ENCODE results near the gene RAP2A. TPM values are rescaled to one million over a fixed set of nuclear protein-coding genes. Genes with fewer than 3 reads are reported as not detected.

Gene RAP2A
- total RNA-seq, 1 donor = 15.9 TPM

- no peak for DNase-seq (ENCODE audit: low read depth in 2 of 3, low spot score in 2 of 3)
These were observed 16.3 kb upstream of the RAP2A start for GRCh38 chr13:97417698-97418097.

DNA sequence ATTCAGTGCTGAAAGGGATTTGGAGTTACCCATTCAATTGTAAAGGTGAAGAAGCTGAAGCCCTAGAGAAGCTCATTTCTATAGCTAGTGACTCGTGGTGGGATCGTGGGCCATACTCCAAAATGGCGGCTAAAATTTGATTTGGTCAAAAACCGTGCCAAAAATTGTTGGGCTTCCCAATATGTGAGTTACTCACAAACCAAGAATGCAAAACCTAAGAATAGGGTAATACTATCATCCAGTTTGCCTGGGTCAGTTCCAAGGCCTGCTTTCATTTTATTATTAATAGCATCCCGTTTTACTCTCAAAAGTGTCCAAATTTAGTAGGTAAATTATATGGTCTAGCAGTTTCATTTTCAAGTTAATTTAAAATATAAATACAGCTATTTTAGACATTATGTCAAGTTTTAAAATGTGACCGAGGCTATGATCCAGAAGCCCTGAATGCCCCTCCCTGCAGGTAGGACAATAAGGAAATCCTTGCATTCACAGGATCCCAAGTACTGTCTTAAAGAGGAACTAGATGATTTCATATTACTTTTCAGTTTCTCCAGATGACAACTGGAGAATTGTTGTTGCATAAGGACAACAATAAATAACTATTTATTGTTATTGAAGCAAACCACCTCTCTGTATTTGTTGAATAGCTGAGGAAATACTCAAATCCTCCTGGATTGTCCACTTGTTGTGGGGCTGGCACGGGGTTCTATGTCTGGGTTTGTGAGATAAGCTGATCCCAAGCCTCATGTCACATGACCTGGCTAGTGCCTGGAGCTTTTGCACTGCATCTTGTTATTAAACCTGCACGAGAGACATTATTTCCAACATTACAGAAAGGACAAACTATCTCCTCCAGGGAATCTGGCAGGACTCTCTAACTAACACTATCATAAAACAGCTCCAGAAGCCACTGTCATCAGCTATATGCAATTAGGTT, 11.6 kb upstream of the RAP2A start:
- no peak for DNase-seq (ENCODE audit: low read depth in 2 of 3, low spot score in 2 of 3)

DNA sequence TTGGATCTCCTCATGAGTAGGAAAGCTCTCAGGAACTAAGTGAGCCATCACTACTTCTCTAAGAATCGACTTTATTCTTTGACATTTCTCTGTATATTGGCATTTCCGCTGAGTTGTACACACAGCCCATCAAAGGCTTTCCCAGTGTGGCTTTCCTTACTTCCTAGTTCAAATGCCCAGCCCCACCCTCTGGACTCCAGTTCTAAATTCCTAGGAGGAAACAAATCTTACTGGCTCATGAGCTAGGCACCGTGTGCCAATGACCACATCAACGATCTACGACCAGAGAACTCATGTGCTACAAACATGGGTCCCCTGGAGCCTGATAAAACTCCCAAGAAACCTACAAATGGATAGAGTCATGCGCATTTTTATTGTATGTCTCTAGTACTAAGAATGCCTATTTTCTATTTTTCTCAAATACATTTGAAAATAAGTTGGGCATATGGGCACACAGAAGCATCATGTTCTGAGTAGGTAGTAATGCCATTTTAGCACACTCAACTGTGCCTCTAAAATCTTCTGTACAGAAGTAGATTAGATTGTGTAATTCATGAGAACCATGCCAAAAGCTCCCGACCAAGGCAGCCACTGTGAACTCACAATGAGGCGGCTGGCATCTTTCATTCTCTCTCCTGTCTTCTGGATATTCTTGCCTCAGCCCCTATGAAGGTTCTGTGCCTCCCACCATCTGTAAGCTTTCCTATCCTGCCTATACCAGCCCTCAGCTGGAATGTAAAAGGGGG, 10.5 kb upstream of the RAP2A start:
- DNase-seq (ENCODE audit: low read depth in 2 of 3, low spot score in 2 of 3) = no peak

DNA sequence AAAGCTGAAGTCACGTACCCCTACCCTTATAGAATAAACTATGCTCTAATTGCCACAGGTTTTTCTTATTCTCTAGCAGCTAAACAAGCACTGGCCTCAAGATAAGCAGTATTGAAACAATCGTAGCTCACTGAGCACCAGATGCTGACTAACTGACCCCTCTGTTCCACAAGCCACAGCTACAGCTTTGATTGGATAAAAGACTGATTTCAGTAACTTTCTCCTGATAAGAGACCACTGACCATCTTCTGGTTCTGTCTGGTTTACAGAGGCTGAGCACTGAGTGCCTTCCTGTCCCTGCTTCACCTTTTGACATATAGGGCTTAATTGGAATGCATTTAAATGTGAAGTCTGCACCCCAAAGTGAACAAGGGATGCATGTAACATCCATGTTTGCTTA, 8.4 kb upstream of the RAP2A start:
- no peak for DNase-seq (ENCODE audit: low read depth in 2 of 3, low spot score in 2 of 3)

- no peak for DNase-seq (ENCODE audit: low read depth in 2 of 3, low spot score in 2 of 3)
These were observed 7.3 kb upstream of the RAP2A start for GRCh38 chr13:97426695-97427094.

GRCh38 chr13:97429681-97430081, 4.3 kb upstream of the RAP2A start:
- DNase-seq (ENCODE audit: low read depth in 2 of 3, low spot score in 2 of 3) = no peak

DNA sequence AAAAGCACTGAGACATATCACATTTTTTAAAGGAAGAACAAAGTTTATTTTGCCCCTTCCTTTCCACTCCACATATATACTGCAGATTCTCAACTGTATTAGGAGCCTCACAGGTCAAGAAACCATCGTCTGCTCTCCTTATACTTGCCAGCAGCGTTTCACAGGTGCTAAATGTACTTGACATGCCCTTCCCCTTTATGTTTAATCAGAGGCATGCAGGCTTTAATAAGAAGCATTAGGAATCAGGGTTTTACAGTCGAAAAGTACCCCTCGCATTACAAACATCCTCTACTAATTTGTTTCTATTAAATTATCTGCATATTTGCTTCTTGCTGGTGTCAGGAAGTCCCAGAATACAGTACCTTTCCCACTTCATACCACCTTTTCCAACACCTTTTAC, 3.7 kb upstream of the RAP2A start:
- no peak for DNase-seq (ENCODE audit: low read depth in 2 of 3, low spot score in 2 of 3)

DNA sequence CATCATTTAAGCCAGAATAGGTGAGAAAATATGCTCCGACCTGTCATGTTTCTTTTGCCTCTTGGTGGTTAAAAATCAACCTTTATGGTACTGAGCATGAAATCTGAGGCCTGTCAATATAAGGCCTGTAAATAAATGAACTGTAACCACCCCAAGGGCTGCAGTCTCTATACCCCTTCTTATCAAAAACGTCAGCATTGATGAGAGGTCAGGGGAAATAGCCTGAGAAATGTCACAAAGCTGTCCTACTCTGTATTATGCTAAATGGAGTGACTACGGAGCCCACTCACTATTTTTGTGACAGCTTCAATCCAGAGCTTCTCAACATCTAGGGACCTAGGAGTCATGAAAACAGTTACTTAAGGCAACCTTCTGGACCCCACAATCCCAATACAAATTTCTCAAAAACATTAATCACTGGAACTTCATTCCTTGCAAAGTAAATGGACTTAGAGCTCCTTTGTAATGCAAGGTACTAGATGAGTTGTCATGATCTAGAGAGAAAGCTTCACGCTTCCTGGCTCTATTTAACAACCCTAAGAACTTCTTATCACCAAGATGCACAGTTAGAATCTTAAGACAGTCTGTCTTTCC, 2.7 kb upstream of the RAP2A start:
- no peak for DNase-seq (ENCODE audit: low read depth in 2 of 3, low spot score in 2 of 3)

GRCh38 chr13:97432232-97432916, 1.6 kb upstream of the RAP2A start:
- peak; percentile 1 to 5 (median 3) for DNase-seq (ENCODE audit: low read depth in 2 of 3, low spot score in 2 of 3)

GRCh38 chr13:97432917-97433726, 847 bp upstream of the RAP2A start:
- DNase-seq (ENCODE audit: low read depth in 2 of 3, low spot score in 2 of 3) = peak; percentile 95 to 100 (median 100)

GRCh38 chr13:97434397-97435201, 630 bp downstream of the RAP2A start:
- DNase-seq (ENCODE audit: low read depth in 2 of 3, low spot score in 2 of 3) = peak; percentile 19 to 43 (median 38)

DNA sequence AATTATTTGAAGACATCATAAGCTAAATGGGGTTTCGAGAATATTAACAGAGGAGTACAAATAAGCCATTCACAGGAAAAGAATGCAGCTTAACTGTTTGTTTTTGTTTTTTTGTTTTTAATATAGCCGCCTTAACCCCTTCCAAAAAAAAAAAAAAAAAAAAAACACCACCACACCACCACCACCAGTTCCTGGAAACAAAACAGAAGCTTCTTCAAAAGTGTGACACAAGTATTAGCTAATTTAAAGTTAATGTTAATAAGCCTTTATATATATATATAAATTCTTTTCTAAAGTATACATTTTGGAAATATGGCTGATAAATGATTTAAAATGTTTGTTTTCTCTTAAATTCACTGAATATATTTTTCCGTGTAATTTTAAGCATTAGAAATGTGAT, 1.4 kb downstream of the RAP2A start:
- peak in 1 of 3 donors; percentile 10 for DNase-seq (ENCODE audit: low read depth in 2 of 3, low spot score in 2 of 3)

- no peak for DNase-seq (ENCODE audit: low read depth in 2 of 3, low spot score in 2 of 3)
These were observed 1.8 kb downstream of the RAP2A start for GRCh38 chr13:97435794-97436193.

- no peak for DNase-seq (ENCODE audit: low read depth in 2 of 3, low spot score in 2 of 3)
These were observed 2.9 kb downstream of the RAP2A start for GRCh38 chr13:97436845-97437244.

GRCh38 chr13:97437729-97438128, 3.8 kb downstream of the RAP2A start:
- no peak for DNase-seq (ENCODE audit: low read depth in 2 of 3, low spot score in 2 of 3)

- no peak for DNase-seq (ENCODE audit: low read depth in 2 of 3, low spot score in 2 of 3)
These were observed 5.1 kb downstream of the RAP2A start for GRCh38 chr13:97438856-97439595.

DNA sequence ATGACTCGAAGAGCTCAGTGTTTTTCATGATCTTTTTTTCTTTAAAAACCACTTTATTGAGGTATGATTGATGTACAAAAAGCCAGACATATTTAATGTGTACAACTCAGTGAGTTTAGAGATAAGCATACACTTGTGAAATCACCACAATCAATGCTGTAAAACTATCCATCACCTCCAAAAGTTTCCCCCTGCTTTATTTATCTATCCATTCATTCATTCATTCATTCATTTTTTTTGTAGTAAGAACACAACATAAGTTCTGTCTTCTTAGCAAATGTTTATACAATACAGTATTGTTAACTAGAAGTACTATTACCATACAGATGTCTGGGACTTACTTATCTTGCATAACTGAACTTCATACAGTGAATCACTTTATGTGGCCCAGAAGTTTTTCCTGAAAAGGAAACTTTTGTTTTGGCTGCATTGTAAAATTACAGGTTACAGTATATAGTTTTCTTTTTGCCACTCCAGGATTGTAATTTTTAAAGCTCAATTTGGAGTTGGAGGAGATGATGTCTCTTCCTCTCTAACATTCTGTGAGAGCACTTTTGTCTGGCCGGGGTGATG, 6.7 kb downstream of the RAP2A start:
- DNase-seq (ENCODE audit: low read depth in 2 of 3, low spot score in 2 of 3) = no peak

- no peak for DNase-seq (ENCODE audit: low read depth in 2 of 3, low spot score in 2 of 3)
These were observed 7.4 kb downstream of the RAP2A start for GRCh38 chr13:97441368-97441767.

Data from hematopoietic multipotent progenitor cell (in vitro differentiated cells).